ENCODE results near the gene PLD5. TPM values are rescaled to one million over a fixed set of nuclear protein-coding genes. Genes with fewer than 3 reads are reported as not detected.

PLD5 gene
- total and polyA plus RNA-seq, 8 donors, result 0.04 to 0.71 (median 0.24) TPM; not detected in 2

GRCh38 chr1:242197907-242198820, 326.3 kb downstream of the PLD5 start:
- ATAC-seq (no peak), FAIRE-seq (no peak), DNase-seq (no peak)
- Histone ChIP-seq H3K36me3 (no peaks in the 10 kb centered on the region), H3K27me3 (no peaks in the 10 kb centered on the region), H3K4me1 (no peaks in the 10 kb centered on the region), H3K4me3 (no peak overlapping the region), H3K27ac (no peak overlapping the region), H3K9me3 (no peaks in the 10 kb centered on the region)
- intact Hi-C loops (cut with DNase I), result no loop called here
- 72 to 79% methylated on average over 9 of the region's 9 CpGs for WGBS, 2 donors
- TF ChIP-seq CTCF (IDR thresholded peaks at IDR 0.05), result no peak

GRCh38 chr1:242196914-242197313, 327.6 kb downstream of the PLD5 start:
- WGBS, 2 donors, result 66 to 83% methylated on average over 5 of the region's 5 CpGs
- intact Hi-C loops (cut with DNase I), result no loop called here
- no peak overlapping the region for H3K4me3 ChIP-seq

DNA sequence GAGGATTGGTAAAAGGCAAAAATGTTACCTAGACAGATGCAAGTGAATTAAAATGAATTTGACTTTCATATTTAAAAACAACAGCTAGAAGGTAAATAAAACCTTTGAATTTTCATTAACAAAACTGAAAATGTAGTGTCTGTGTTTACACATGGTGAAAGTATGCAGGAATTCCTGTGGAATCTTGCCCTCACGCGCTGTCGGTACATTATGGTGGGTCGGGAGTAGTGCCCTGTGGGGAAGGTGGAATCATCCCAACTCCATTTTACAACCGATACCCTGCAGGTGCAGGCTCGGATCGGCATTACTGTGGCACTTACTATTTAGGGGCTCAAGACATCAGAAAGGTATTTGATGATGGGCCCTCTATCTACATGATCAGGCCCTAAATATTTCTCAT, 328.4 kb downstream of the PLD5 start:
- no peaks in the 10 kb centered on the region for H3K36me3 ChIP-seq
- no peak for TF ChIP-seq CTCF (IDR thresholded peaks at IDR 0.05)
- H3K27me3 ChIP-seq, result no peaks in the 10 kb centered on the region
- FAIRE-seq (no peak), DNase-seq (no peak), ATAC-seq (no peak)
- H3K27ac ChIP-seq, result no peak overlapping the region
- intact Hi-C loops (cut with DNase I), result no loop called here
- no peak overlapping the region for H3K4me3 ChIP-seq
- no peaks in the 10 kb centered on the region for H3K9me3 ChIP-seq
- 56 to 73% methylated on average over 7 of the region's 7 CpGs for WGBS, 2 donors
- H3K4me1 ChIP-seq, result no peaks in the 10 kb centered on the region

More at GRCh38 chr1:242196914-242197313, 327.6 kb downstream of the PLD5 start:
- TF ChIP-seq CTCF (IDR thresholded peaks at IDR 0.05), result no peak
- FAIRE-seq, result no peak
- Histone ChIP-seq H3K27ac (no peak overlapping the region), H3K9me3 (no peaks in the 10 kb centered on the region), H3K27me3 (no peaks in the 10 kb centered on the region), H3K4me1 (no peaks in the 10 kb centered on the region), H3K36me3 (no peaks in the 10 kb centered on the region)
- no peak for ATAC-seq
- no peak for DNase-seq

GRCh38 chr1:242189591-242189990, 334.9 kb downstream of the PLD5 start:
- H3K36me3 ChIP-seq, result no peaks in the 10 kb centered on the region
- FAIRE-seq (no peak), DNase-seq (no peak), ATAC-seq (no peak)
- H3K4me1 ChIP-seq, result no peaks in the 10 kb centered on the region
- WGBS, 2 donors, result 76 to 77% methylated on average over 2 of the region's 2 CpGs
- no peak overlapping the region for H3K27ac ChIP-seq
- no peak for TF ChIP-seq CTCF (IDR thresholded peaks at IDR 0.05)
- intact Hi-C loops (cut with DNase I), result no loop called here
- H3K4me3 ChIP-seq, result no peak overlapping the region
- H3K9me3 ChIP-seq, result no peaks in the 10 kb centered on the region
- H3K27me3 ChIP-seq, result no peaks in the 10 kb centered on the region

DNA sequence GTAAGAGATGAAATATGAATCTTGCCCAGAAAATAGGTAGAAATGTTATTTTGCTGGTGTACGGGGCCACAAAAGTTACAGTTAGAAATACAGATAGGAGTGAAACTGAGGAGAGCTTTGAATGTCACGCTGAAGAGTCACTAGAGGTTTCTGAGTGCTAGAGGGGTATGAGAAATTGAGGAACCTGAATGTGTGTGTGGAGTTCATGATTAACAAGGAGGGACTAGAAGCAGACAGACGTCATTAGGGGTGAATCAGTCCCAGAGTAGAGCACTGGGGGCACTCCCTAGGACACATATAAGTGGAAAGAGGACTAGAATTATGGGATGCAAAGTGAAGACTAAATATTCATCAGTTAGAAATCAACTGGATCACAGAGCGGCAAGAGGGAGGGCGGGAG, 336.7 kb downstream of the PLD5 start:
- H3K4me3 ChIP-seq, result no peak overlapping the region
- ATAC-seq (no peak), DNase-seq (no peak), FAIRE-seq (no peak)
- TF ChIP-seq CTCF (IDR thresholded peaks at IDR 0.05), result no peak
- no peaks in the 10 kb centered on the region for H3K27me3 ChIP-seq
- intact Hi-C loops (cut with DNase I), result no loop called here
- no peaks in the 10 kb centered on the region for H3K4me1 ChIP-seq
- no peaks in the 10 kb centered on the region for H3K36me3 ChIP-seq
- WGBS, 2 donors, result 65 to 68% methylated on average over 5 of the region's 5 CpGs
- H3K27ac ChIP-seq, result no peak overlapping the region
- H3K9me3 ChIP-seq, result no peaks in the 10 kb centered on the region
